Measurements from ENCODE around the gene LDLRAD1.
A peak's percentile ranks its signal among the peaks of the same experiment; 100 is the strongest.
"Not testable (repeated sequence)": the region's sequence is repeated elsewhere in the genome, so short reads cannot be mapped to it uniquely, and the experiment has no call there.

LDLRAD1 gene

GRCh38 chr1:54017979-54018378, at the start of gene LDLRAD1:
Gene LDLRAD1 (minus strand): TSS chr1:54018186. CDS start chr1:54018112, 74 bp downstream.
- DNase-seq: no peak

GRCh38 chr1:54064299-54064698, 46.3 kb upstream of the LDLRAD1 start:
- no peak for DNase-seq

- DNase-seq: peak in 1 of 2 experiments; percentile 6
Measured at GRCh38 chr1:54054438-54054749, 36.4 kb upstream of the LDLRAD1 start.

GRCh38 chr1:54053745-54054437, 35.9 kb upstream of the LDLRAD1 start:
- no peak for DNase-seq

GRCh38 chr1:54052934-54053744, 35.2 kb upstream of the LDLRAD1 start, which contains the start of the genes TCEANC2 and TMEM59:
Gene TCEANC2 (plus strand): TSS chr1:54053608. CDS start chr1:54054423, 815 bp downstream.
Gene TMEM59 (minus strand): TSS chr1:54053204. CDS start chr1:54053188, 16 bp downstream.
- peak; percentile 99 for DNase-seq

GRCh38 chr1:54052431-54052933, 34.5 kb upstream of the LDLRAD1 start:
- DNase-seq: peak; percentile 20 to 33

- DNase-seq: no peak
Measured at GRCh38 chr1:54051933-54052430, 34.0 kb upstream of the LDLRAD1 start.

- DNase-seq: not testable (repeated sequence)
Measured at GRCh38 chr1:54050435-54050834, 32.4 kb upstream of the LDLRAD1 start.

GRCh38 chr1:54047384-54048305, 29.7 kb upstream of the LDLRAD1 start:
- DNase-seq: peak in 1 of 2 experiments; percentile 32

GRCh38 chr1:54046671-54047383, 28.8 kb upstream of the LDLRAD1 start:
- DNase-seq: no peak

- DNase-seq: no peak
Measured at GRCh38 chr1:54045496-54045895, 27.5 kb upstream of the LDLRAD1 start.

- no peak for DNase-seq
Measured at GRCh38 chr1:54041806-54042205, 23.8 kb upstream of the LDLRAD1 start.

GRCh38 chr1:54037476-54037875, 19.5 kb upstream of the LDLRAD1 start:
- DNase-seq: no peak

- no peak for DNase-seq
Measured at GRCh38 chr1:54028306-54029251, 10.6 kb upstream of the LDLRAD1 start.

- no peak for DNase-seq
Measured at GRCh38 chr1:54027848-54028247, 9.9 kb upstream of the LDLRAD1 start.

GRCh38 chr1:54024811-54025210, 6.8 kb upstream of the LDLRAD1 start:
- DNase-seq: not testable (repeated sequence)

GRCh38 chr1:54024358-54024757, 6.4 kb upstream of the LDLRAD1 start:
- no peak for DNase-seq

GRCh38 chr1:54019562-54020176, 1.7 kb upstream of the LDLRAD1 start:
- DNase-seq: not testable (repeated sequence)

GRCh38 chr1:54018635-54019034, 649 bp upstream of the LDLRAD1 start:
- no peak for DNase-seq
